Peyer's patch (tissue), 4 donors: Measurements from ENCODE around the gene DHCR24.

Source experiments
- POLR2A ChIP-seq, 2 donors: fragments of 450-650 bp; IDR thresholded peaks; one replicate each; pipeline ENCODE4 v1.5.1; 2017; ENCODE audit warnings: antibody characterized with exemption in 2 of 2, mild to moderate bottlenecking in 2 of 2, moderate library complexity in 2 of 2
- TF ChIP-seq, protein P1 (sequence below), 6 experiments: fragments of 450-650 bp in 4 of 6; fragments of 200-600 bp in 2 of 6; sonication (generic) in 1 of 6; IDR thresholded peaks; one replicate each; pipeline ENCODE4 v1.5.1; 2017 to 2019; ENCODE audit warnings: antibody characterized with exemption in 6 of 6, mild to moderate bottlenecking in 3 of 6, moderate library complexity in 1 of 6

DNA sequence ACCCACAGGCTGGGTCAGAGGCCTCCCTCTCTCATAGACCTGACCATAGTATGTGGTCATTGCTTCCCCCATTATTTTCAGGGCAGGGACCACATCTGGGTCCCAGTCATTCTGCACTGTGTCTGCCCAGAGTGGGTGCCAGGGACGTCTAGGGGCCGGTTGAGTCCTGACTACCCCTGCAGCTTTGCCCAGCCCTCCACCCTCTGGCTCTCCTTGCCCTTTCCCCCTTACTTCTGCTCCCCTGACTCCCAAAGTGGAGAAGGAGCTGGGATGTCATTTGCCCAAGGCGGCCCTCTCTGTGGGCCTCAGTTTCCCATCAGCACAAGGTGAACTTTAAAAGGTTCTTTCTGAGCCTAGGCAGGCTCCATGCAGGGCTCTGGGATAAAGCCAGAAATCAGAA is 81.5 kb downstream of the DHCR24 start:
- no peak for TF ChIP-seq POLR2A (IDR thresholded peaks at IDR 0.05)
- TF ChIP-seq, protein P1, sequence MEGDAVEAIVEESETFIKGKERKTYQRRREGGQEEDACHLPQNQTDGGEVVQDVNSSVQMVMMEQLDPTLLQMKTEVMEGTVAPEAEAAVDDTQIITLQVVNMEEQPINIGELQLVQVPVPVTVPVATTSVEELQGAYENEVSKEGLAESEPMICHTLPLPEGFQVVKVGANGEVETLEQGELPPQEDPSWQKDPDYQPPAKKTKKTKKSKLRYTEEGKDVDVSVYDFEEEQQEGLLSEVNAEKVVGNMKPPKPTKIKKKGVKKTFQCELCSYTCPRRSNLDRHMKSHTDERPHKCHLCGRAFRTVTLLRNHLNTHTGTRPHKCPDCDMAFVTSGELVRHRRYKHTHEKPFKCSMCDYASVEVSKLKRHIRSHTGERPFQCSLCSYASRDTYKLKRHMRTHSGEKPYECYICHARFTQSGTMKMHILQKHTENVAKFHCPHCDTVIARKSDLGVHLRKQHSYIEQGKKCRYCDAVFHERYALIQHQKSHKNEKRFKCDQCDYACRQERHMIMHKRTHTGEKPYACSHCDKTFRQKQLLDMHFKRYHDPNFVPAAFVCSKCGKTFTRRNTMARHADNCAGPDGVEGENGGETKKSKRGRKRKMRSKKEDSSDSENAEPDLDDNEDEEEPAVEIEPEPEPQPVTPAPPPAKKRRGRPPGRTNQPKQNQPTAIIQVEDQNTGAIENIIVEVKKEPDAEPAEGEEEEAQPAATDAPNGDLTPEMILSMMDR (IDR thresholded peaks at IDR 0.05): no peak
